Hematopoietic multipotent progenitor cell (in vitro differentiated cells): Measurements from ENCODE around the gene PSTK. TPM values are rescaled to one million over a fixed set of nuclear protein-coding genes. Genes with fewer than 3 reads are reported as not detected.

ENCODE experiments used
- DNase-seq, 3 donors: peaks; one replicate each; pipeline ENCODE4 v3.0.0-alpha.2; 2011 to 2015; ENCODE audit warnings: low read depth in 2 of 3, low spot score in 2 of 3
- total RNA-seq: library from RNA; depleted of rRNA; stranded (reverse); fragments of >200 nt; gene quantifications from one replicate; pipeline ENCODE4 v1.2.3, GENCODE V29; 2012

Gene PSTK
- total RNA-seq, 1 donor: 5.1 TPM

GRCh38 chr10:122990278-122990677 is 10.1 kb downstream of the PSTK start:
- DNase-seq: no peak

GRCh38 chr10:122992031-122992585 is 11.9 kb downstream of the PSTK start:
- DNase-seq: no peak

- DNase-seq: no peak
These were observed 13.7 kb downstream of the PSTK start for GRCh38 chr10:122993797-122994336.

- DNase-seq: no peak
These were observed 15.7 kb downstream of the PSTK start for GRCh38 chr10:122995936-122996335.

DNA sequence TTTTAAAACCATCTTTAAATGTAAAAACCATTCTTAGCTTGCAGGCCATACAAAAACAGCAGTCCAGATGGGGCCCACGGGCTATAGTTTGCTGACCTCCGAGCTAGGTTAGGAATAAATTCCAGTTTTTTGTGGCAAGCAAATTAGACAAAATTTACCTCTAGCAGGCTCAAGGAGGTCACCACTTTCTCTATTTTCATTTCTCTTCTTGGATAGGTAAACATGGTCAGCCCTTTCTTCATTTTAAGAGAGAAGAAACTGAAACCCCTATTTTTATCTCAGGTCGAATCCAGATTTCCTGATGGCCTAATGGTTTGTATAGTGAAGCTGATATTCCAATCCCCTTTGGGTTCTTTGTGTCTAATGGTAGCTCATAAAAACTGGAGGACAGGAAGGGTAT is 17.7 kb downstream of the PSTK start:
- DNase-seq: no peak

DNA sequence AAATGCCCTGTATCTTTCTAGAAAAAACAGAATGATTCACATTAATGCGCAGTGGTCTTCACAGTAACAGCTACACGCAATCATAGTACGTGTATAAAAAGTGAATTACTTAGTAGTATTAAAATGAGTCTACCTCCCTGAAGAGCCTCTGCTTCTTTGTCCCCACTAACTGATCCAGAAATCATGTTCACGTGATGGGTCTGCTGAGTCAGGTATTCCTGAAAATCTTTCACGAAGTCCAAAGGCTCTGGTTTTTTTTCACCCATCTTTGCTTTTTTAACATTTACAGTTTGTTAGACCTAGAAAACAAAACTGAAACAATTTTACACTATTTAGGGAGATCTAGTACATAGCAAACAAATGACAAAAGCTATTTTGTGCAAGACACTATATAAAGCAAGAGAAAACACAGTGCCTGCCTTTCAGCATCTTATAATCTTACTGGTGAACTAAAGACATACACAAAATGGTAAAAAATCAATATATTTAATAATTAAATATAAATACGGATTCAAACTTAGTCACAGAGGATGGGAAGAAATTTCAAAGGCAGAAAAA is 18.2 kb downstream of the PSTK start:
- no peak for DNase-seq

DNA sequence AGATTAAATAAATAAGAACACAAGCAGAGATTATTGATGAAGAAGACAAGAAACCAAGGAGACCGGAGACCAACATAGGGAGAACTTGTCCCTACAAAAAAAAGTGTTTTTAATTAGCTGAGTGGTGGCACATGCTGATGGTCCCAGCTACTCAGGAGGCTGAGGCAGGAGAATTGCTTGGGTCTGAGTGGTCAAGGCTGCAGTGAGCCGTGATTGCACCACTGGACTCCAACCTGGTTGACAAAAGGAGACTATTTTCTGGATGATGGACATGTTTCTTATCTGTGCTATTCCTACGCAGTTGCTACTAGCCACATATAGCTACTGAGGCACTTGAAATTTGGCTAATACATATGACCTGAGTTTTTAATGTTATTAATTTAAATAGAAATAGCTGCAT is 18.7 kb downstream of the PSTK start:
- DNase-seq: no peak

DNA sequence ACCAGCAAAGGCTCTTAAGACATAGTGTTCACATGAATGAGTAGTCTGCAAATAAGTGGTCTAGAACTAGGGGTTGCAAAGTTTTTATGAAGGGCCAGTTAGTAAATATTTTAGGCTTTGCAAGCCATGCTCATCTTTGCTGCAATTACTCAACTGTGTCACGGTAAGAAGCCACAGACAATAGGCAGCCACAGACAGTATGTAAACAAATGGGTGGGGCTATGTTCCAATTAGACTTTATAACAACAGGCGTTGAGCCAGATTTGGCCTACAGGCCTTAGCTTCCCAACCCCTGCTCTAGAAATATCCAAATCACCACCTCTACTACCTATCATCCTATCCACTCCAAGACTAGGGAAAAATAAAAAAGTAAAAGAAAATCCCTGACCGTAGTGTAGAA is 19.1 kb downstream of the PSTK start:
- DNase-seq: no peak

- no peak for DNase-seq
These were observed 20.0 kb downstream of the PSTK start for GRCh38 chr10:123000155-123000554.

DNA sequence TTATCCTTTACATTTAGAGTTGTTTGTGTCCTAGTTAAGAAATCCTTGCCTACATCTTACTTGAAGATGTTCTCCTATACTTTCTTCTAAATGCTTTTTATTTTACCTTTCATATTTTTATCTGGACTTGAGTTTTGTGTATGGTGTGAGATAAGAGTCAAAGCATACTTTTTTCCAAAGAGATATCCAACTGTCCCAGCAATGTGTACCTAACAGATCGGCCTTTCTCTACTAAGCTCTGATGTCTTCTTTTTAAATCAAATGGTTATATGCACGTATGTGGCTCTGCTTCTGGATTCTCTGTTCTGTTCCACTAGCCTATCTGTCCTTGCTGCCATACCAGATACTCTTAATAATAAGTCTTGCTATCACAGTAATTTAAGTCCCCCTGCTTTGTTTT is 21.2 kb downstream of the PSTK start:
- DNase-seq: no peak

DNA sequence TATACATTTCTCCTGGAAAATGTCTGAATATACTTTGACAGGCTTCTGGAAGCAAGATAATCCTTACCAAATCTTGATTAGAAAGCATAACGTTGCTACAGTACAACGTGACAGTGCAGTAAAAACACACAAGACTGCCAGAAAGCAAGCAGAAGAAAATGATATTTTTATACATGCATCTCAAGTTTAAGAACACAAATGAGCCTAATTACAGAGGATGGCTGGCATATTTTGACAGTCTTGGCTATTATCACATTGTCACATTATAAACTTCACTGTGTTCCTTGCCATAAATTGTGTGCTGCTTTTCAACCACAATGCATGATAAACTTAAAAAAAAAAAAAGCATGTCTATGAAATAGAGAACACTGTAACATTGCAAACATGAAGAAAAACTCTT is 24.1 kb downstream of the PSTK start:
- no peak for DNase-seq

DNA sequence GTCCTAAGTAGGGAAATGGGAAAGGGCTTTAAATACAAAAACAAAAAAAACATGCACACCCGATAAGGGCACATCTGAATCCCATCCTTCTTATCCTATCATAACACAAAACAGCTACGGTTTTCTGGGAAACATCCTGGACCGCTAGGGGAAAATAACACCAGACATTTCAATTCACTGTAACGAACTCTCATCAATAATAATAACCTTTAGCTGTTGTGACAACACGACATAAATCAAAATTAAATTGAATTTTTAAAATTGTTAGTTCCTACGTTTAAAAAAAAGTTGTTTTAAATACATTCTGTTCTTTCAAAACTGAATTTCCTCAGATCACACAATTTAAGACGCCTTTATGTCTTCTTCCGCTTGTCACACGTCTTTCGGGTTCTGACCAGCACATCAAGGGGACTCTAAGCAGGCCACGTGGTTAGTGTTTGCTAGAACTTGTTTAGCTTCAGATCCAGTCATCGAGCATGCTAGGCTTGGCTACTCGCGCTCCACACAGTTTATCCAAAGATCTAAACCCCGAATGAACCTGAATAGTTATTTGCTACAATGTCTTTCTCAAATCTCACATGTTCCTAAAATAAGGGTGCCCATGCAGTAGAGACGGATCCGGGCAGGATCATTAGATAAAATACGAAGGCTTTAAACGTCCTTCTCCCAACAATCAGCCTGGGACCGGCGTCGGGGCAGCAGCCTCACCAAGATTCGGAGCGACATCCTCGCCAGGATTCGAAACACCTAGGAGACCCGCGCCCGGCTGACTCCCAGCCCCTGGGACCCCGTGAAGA is 27.6 kb downstream of the PSTK start:
- DNase-seq: peak; percentile 17 to 49 (median 35)

DNA sequence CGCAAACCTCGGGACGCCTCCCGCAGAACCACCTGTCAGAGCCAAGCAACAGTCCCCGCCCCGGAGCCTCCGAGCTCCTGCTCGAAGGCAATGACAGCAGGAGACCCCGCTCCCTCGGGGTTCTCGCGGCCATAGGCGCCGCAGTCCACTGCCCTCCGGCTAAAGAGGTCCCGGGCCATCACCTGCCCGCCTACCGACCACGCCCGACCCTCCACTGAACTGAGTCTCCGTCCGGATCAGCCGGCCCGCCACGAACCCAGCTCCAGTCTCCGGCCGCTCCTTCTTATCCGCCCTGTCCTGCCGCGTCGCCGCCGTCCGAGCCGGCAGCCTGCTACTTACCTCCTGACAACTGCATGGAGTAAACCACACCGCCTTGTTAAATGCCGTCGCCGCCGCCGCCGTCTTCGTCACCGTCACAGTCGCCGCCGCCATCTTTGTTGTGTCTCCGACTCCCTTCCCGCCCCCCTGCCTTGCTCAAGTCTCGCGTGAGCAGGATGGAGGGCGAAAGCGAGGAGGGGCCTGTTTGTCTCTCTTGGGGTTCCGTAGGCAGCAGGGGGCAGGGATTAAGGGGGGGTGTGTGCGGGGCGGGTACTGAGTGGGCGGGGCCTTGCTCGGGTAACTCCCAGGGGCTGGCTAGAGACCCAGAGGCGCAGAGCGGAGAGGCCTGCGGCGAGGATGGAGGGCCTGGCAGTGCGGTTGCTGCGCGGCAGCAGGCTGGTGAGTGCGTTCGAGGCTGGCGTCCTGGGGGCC is 28.3 kb downstream of the PSTK start, which contains the start of the genes ACADSB and IKZF5:
ACADSB (plus strand) TSS at position 652 of the 750 bp plus-strand sequence; CDS start at position 676, 24 bp downstream.
IKZF5 (minus strand) TSS at position 441 of the 750 bp plus-strand sequence. CDS start 10,170 bp downstream, outside the sequence.
- peak; percentile 94 to 99 (median 98) for DNase-seq

- peak in 2 of 3 donors; percentile 10 to 12 for DNase-seq
These were observed 29.1 kb downstream of the PSTK start for GRCh38 chr10:123009105-123009820.

DNA sequence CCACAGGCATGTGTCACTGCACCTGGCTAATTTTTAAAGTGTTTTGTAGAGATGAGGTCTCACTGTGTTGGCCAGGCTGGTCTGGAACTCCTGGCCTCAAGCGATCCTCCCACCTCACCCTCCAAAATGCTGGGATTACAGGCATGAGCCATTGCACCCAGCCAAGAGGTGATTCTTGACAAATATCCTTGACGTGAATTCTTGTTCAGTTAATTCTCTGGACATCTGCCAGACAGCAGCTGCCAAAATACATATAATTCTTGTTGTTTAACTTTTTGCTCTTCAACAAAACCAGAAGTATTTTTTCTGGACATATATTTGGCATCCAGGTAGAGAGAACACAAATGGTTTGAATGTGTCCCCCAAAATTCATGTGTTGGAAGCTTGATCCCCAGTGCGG is 31.8 kb downstream of the PSTK start:
- DNase-seq: no peak

DNA sequence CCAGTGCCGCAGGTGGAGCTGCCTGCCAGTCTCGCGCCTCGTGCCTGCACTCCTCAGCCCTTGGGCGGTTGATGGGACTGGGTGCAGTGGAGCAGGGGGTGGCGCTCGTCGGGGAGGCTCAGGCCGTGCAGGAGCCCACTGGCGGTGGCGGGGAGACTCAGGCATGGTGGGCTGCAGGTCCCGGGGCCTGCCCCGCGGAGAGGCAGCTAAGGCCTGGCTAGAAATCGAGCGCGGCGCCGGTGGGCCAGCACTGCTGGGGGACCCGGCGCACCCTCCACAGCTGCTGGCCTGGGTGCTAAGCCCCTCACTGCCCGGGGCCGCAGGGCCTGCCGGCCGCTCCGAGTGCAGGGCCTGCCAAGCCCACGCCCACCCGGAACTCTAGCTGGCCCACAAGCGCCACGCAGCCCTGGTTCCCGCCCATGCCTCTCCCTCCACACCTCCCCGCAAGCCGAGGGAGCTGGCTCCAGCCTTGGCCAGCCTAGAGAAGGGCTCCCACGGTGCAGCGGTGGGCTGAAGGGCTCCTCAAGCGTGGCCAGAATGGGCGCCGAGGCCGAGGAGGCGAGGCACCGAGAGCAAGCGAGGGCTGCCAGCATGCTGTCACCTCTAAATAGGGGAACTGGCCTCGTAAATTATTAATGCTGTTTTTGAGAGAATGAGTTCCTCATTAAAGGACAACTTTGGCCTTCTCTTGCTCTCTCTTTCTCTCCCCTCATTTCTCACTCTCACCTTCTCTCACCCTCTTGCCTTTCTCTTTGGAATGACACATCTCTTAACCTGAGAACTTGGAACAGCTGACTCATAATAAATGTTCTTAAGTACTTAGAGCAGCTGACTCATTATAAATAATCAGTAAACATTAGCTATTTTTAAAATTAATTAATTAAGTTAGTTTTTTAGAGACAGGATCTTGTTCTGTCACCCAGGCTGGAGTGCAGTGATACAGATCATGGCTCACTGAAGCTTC is 33.5 kb downstream of the PSTK start:
- no peak for DNase-seq

DNA sequence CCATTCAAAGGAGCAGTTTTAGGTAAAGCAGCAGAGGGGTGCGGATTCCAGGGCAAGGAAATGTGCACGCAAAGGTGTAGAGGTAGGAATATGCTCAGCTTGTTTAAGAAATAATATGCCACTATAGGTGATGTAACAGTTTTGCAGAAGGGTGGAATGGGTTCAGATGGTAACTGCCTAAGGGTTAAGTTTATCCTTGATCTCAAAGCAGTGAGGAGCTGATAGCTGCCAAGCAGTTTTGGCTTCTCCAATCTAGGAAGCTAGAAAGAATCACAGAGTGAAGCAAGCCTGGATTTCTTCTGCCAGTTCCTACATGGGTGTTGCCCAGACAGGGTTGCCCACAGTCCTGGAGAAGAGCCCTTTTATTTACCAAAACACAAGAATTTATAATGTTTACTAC is 34.6 kb downstream of the PSTK start:
- DNase-seq: no peak

DNA sequence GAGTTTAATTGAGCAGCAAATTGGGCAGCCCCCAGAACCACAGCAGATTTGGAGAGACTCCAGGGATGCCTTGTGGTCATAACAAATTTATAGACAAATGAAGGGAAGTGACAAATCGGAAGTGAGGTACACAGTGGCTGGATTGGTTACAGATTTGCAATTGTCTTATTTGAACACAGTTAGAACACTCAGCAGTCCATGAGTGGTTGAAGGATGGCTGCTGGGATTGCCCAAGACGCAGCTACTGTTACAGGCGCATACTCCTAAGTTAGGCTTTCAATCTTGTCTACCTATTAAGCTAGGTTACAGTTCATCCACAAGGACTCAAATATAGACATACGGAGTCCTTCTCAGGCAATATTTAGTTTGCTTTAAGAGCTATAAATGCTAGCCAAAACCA is 36.0 kb downstream of the PSTK start:
- DNase-seq: no peak
